Lower leg skin (tissue), 3 donors: Measurements from ENCODE around the gene COPS7A.

Experiments used
- CTCF ChIP-seq, 3 donors: fragments of 450-650 bp; IDR thresholded peaks; one replicate each; pipeline ENCODE4 v1.5.1; 2016; ENCODE audit warnings: antibody characterized with exemption in 3 of 3, mild to moderate bottlenecking in 3 of 3, moderate library complexity in 2 of 3
- POLR2A ChIP-seq, 2 donors: fragments of 450-650 bp; IDR thresholded peaks; one replicate each; pipeline ENCODE4 v1.6.1; 2016 to 2017; ENCODE audit warnings: antibody characterized with exemption in 2 of 2, mild to moderate bottlenecking in 1 of 2, moderate library complexity in 1 of 2

- TF ChIP-seq CTCF (IDR thresholded peaks at IDR 0.05): no peak
- no peak for TF ChIP-seq POLR2A (IDR thresholded peaks at IDR 0.05)
Measured at GRCh38 chr12:6708960-6709394, 14.9 kb upstream of the COPS7A start.
